GM19025 (cell line): ENCODE data around the gene SUGT1.
"Not testable (repeated sequence)": the region's sequence is repeated elsewhere in the genome, so short reads cannot be mapped to it uniquely, and the experiment has no call there.

ENCODE experiments used
- ATAC-seq: cut with Tn5 transposase; IDR thresholded peaks from one replicate; pipeline ENCODE4 v1.9.1; 2021; ENCODE audit warnings: mild to moderate bottlenecking, low read depth, moderate library complexity; ENCODE audit not compliant: unreplicated experiment

Gene SUGT1

DNA sequence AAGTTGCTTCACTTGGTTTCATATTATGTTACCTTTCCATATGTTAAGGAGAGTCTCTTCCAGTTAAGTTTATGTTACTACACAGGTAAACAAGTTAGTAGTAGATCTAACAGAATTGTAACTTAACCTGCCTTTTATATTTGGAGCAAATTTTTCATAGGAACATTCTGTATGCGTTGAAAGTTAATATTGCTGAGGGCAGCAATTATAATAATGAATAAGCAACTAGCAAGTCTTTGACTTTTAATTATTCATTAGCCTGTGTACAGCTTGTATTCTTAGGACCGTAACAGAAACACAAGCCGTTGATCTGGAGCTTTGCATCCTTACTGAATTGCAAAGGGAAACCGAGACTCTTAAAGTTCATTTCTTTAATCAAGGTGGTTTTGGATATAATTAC lies 11.6 kb downstream of the SUGT1 start:
- no peak for ATAC-seq

DNA sequence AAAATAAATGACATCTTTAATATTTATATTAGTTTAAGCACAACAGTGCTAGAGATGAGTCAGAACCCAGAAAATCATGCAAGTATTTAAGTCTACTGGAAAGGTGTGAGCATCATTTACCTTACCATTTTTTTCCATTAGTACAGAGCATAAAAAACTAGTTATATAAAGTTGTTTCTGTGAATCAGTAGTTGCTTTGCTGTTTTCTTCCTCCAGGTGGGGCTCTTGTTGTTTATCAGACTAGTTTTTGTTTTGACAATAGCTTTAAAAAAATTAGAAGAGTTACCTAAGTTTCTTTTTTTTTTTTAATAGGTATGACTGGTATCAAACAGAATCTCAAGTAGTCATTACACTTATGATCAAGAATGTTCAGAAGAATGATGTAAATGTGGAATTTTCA lies 12.7 kb downstream of the SUGT1 start:
- ATAC-seq, result no peak

DNA sequence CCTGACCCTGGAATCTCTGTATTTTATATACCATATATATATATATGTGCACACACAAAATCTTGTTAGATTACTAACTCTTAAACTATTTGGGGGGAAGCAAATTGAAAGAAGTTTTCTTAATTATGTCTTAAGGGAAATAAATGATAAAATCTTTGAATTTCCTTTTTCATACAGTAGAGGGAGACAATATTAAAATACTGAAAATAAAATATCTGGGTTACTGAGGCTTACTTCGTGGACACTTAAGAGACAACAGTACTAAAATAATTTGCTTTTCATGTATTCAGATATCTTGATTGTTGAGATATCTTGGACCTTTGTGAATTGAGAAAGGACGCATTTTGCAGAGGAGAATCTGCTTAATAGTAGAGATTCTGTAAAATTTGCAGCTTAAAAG lies 17.0 kb downstream of the SUGT1 start:
- ATAC-seq, result no peak

DNA sequence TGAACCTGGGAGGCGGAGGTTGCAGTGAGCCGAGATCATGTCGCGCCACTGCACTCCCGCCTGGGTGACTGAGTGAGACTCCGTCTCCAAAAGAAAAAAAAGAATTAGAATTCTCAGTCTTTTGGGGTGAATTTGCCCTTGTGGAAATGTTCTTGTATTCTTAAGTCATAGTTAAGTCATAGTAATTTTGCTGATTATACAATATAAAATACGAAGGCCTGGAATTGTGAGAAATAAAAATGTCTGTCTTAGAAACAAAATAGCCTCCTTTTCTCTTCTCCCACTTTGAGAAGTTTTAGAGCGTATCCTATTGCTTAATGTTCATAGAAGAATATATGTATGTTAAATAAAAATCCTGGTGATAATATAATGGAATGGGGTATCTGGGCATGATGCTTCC lies 18.1 kb downstream of the SUGT1 start:
- no peak for ATAC-seq

DNA sequence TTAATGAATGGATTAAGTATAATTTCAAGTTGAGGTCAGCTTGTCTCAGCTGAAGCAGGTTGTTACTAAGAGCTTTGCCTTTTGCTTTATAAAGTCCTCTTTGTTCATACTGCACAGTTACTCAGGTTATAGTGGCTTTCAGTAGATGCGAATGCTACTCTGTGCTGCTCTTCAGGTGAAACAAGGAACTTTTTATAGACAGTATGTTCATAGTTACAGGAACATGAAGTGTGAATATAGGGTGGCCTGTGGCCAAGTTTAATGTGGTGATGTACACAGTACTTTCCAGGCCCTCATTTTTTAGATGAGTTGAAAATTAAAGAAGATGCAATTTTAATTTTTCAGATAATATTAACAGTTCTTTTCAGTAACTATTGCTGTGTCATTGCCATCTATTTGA lies 20.8 kb downstream of the SUGT1 start:
- ATAC-seq, result no peak

DNA sequence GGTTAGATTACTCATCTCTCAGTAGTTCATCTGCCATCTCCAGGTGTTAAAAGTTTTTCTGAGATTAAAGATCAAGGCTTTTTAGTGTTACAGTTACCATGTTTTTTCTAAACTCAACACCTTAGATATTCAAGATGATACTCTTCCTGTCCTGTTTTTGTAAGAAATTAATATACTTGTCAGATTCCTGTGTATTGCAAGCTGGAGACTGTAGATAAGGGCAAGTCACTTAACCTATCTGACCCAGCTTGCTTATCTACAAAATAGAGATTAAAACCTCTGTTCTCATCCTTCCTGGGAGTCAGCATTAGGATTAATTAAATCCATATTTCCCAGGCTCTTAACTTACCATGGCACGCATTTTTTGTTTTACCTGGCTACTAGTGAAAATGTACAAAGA lies 25.2 kb downstream of the SUGT1 start:
- ATAC-seq, result no peak

DNA sequence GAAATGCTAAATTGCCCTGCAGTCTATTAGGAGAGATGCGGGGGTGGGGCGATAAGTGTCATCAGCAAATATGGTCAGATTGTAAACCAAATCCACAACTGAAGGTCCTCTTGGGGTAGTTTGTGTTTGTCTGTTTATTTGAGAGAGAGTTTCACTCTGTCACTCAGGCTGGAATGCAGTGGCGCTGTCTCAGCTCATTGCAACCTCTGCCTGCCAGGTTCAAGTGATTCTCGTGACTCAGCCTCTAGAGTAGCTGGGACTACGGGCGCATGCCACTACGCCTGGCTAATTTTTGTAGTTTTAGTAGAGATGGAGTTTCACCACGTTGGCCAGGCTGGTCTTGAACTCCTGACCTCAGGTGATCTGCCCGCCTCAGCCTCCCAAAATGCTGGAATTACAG lies 33.2 kb downstream of the SUGT1 start:
- ATAC-seq, result not testable (repeated sequence)

DNA sequence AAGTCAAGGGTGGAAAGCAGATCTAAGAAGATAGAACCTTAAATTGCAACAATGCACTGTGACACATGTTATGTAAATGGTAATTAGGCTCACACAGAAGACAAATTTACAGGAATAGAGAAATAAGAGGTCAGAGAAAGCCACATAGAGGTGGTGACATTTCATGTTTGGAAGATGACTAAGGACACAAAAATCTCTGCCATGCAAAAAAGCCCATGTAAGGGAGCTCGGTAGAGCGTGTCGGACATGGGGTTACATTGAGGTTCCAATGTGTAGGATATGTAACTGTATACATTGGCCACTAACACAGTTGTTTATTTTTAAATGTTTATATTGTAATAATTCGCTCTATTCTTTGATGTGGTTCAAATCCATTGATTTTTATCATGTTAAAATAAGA lies 33.7 kb downstream of the SUGT1 start:
- no peak for ATAC-seq

DNA sequence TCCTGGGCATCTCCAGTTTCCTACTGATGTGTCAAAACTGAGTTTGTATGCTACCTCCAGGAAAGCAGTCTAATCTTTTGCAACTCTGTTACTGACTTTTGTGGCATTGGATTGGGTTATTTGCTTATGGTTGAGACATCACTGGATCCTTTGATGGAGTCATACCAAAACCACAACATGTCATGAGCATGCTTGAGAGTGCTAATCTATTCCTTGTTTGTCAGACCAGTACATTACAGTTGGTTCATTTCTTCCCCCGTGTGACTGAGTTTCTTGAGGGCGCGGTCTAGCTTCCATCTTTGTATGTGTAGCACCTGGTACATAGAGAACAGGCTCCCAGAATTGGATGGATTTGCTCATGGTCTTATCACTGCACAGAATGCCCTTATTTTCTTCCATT lies 43.2 kb downstream of the SUGT1 start:
- no peak for ATAC-seq

DNA sequence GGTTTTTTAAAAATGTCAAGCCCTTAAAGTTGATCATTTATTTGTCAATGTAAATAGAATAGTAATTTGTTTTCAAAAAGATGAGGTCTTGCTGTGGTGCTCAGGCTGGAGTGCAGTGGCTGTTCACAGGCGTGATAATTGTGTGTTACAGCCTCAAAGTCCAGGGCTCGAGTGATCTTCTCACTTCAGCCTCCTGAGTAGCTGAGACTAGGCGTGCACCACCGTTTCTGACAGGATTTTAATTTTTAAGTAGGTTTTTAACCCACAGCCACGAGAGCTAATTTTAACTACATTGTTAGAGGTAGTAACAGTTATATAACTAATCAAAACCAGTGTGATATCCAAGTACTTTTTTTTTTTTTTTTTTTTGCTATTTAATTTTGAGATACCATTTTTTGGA lies 43.9 kb downstream of the SUGT1 start:
- no peak for ATAC-seq

DNA sequence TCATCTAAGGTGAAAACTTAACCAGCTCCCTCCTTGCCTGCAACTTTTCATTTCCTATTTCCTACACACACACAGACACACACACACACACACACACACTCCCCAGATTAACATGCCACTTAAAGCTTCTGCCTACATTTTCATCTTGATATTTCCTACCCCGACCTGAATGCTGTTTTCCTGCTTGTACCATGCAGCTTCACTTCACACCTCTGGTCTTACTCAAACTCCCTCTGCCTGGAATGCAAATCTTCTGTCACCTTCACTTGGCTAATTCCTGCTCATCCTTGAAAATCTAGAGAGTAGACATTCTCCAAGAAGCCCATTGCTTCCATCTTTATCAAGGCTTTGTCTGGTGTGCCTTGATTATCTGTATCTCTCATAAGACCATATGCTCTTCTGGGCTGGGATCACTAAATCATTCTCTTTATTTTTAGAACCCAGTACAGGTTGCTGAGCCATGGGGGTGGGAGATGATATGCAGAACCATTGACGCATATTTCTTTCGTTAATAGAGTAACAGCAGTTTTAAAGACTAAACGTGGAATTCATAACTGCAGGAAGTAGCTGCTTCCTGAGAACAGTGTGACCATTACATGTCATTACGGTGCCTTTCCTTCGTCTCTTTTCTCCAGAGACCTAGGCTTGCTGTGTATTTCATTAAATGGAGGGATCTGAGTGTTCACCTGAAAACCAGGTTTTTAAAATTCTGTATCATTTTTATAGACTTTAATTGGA lies 49.3 kb downstream of the SUGT1 start:
- no peak for ATAC-seq

DNA sequence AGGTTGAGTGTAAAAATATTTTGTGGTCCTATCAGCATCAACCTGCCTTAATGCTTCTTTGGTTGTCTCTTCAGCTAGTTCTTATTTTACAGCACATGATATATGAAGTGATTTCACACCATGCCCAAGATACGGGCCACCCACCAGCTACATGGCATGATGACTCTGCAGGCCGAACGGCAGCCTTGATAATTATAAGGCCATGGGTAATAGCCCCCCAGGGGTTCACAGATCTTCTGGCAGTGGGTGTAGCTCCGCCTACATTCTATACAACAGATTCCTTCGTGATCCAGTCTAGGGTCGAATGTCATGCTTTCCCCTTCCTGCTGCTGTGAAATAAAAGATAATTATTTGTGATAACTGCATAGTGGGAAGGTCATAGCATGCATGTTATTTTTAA lies 50.8 kb downstream of the SUGT1 start:
- ATAC-seq, result no peak

DNA sequence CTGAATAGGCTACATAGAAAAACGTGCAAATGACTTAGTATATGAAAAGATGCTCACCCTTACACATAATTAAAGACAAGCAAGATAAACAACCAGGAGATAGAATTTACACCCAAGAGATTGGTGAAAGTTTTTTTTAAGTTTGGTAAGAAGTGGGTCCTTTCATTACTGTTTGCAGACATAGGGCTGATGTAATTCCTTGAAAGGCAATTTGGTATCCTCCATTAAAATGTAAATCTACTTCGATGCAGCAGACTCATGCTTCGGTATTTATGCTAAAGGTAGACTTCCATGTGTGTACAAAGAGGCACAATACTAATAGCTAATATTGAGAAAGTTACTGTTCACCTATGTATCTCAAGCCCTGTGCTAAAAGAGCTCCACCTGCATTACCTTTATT lies 53.4 kb downstream of the SUGT1 start:
- no peak for ATAC-seq

DNA sequence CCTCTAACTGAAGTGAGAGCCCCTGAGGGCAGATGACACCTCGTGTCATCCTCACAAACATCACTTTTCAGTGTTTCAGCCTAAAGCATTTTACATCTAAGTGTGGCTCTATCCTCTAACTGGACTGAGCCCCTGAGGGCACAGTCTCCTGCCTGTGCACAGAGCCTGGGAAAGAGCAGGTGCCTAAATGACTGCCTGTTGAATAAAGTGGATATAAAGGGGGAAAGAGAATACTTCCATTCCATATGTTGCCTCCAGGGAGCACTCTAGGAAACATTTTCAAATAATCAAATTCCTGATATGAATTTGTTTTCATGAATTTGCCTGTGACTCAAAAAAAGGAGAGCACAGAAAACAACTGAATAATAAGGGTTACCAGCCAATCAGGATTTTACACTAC lies 54.7 kb downstream of the SUGT1 start:
- ATAC-seq, result no peak

DNA sequence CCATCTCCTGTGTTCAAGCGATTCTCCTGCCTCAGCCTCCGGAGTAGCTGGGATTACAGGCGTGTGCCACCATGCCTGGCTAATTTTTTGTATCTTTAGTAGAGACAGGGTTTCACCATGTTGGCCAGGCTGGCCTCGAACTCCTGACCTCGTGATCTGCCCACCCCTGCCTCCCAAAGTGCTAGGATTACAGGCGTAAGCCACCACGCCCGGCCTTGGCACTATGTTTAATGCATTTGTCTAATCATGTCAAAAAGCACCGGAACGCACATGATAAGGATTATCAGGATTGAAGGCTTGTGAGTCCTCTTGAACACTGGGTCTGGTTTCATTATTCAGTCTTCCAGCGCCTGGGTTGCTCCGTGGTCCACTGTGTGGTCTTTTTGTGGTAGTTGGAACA lies 55.6 kb downstream of the SUGT1 start:
- ATAC-seq, result not testable (repeated sequence)

DNA sequence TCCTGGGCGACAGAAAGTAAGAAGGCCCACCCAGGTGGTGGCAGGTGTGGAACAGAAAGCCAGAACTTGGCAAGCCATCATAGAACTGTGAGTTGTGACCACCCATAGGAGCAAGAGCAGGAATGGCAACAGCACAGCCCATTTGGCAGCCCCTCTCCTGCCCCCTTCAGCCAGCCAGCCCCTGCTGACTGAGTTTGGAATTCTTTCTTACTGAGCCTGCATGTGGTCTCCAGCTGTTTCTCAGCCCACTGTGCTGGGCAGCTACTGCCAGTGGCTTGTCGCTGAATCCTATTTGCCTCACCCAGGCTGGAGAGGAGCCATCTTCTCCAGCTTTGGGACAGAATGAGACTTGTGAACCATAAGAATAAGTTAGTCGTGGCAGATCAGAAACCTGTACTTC lies 58.6 kb downstream of the SUGT1 start:
- no peak for ATAC-seq

DNA sequence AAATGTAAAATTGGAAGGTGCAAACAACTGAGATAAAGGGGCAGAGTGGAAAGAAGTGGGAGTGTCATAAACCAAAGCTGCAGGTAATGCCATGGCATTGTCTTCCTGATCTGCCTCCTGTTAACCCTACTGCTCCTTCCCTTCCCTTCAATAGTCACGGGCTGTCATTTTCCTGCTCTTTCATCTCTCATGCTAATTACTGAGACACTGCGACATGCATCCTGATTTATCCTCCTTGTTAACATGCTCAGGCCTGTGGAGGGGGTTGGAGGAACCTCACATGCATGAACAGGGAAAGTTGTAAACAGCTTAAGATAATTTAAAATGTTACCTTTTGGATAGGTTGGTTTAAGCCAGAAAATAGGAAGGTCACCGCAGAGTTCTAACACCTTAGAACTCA lies 59.7 kb downstream of the SUGT1 start:
- no peak for ATAC-seq

DNA sequence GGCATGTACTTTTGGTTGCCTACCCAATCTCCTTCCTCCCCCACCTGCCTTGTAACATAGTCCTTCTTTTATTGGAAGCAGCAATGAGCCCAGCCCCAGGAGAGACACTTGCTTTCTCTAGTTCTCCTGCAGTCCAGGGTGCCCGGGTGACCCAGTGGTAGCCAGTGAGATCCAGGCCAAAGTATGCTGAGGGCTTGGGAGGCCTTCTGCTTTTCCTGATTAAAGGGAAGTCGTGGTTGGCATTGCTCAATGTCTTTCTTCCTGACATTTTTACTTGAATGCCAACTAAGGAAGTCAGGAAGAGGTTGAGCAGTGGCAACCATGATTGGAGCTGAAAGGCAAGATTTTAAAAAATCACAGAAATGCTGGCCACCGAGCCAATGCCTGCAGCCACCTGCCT lies 61.3 kb downstream of the SUGT1 start:
- no peak for ATAC-seq

DNA sequence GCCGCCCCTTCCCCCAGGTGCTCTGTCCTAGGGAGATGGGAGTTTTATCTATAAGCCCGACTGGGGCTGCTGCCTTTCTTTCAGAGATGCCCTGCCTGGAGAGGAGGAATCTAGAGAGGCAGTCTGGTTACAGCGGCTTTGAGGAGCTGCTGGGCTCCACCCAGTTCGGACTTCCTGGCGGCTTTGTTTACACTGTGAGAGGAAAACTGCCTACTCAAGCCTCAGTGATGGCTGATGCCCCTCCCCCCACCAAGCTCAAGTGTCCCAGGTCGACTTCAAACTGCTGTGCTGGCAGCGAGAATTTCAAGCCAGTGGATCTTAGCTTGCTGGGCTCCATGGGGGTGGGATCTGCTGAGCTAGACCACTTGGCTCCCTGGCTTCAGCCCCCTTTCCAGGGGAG lies 68.3 kb downstream of the SUGT1 start:
- not testable (repeated sequence) for ATAC-seq

DNA sequence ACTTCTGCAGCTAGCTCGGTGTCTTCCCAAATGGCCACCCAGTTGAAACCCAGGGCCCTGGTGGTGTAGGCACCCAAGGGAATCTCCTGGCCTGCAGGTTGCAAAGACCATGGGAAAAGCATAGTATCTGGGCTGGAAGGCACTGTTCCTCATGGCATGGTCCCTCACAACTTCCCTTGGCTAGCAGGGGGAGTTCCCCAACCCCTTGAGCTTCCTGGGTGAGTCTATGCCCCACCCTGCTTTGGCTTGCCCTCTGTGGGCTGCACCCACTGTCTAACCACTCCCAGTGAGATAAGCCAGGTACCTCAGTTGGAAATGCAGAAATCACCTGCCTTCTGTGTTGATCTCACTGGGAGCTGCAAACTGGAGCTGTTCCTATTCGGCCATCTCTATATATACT lies 68.7 kb downstream of the SUGT1 start:
- not testable (repeated sequence) for ATAC-seq

DNA sequence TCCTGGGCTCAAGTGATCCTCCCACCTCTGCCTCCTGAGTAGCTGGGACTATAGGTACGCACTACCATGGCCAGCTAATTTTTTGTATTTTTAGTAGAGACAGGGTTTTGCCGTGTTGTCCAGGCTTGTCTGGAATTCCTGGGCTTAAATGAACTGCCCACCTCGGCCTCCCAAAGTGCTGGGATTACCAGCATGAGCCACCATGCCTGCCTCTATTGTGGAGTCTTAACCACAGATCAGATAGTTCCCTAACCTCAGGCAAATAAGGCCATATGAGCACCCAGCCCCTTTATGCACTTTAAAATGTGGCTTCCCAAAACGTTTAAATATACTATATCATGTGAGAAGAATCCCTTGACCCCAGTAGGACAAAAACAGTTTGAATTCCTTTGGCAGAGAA lies 70.5 kb downstream of the SUGT1 start:
- ATAC-seq, result no peak

DNA sequence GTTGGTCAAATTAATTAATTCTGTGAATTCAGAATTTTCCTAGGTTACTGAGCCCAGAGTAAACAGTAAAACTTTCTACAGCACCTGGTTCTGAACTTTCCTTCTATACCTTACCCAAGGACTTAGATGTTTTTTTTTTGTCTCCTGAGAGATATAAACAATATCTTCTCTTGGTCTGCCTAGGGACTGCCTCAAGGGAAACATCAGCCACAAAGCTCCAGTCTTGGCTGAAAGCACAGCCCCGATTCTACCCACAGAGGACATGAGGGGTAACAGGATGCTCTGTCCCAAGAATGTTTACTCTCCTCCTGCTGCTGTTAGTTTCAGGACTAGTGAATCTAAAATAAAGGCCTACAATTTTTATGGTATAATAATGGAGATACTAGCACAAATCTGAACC lies 72.7 kb downstream of the SUGT1 start:
- ATAC-seq, result no peak

DNA sequence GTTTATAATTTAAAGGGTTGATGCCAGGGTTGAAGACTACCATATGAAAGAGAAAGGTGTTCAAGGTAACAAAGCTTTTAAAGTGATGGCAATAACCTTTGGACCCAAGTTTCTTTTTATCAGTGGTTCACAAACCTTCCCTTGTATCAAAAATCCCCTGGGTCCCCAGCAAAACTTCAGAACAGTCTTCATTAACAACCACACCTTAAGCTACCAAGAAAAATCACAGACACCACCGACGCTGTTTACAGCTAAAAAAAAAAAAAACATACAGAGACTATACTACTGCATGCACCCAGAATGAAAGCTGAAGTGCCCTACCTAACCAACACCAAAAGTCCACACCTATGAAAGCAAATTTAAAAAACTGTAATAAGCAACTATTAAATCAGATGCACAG lies 73.6 kb downstream of the SUGT1 start:
- no peak for ATAC-seq
